ENCODE data around the gene SNU13.

DNA sequence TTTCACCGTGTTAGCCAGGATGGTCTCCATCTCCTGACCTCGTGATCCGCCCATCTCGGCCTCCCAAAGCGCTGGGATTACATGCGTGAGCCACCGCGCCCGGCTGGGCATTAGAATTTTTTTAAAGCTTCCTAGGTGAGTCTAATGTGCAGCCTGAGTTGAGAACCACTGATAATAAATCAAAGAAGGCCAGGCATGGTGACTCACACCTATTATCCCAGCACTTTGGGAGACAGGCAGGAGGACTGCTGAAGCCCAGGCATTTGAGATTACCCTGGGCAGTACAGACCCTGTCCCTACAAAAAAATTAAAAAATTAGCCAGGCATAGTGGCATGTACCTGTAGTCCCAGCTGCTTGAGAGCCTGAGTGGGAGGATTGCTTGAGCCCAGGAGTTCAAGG is 24.3 kb upstream of the SNU13 start:
- TF ChIP-seq CTCF (IDR thresholded peaks at IDR 0.05) (no peak), POLR2AphosphoS5 (IDR thresholded peaks at IDR 0.05) (no peak), POLR2A (IDR thresholded peaks at IDR 0.05) (no peak)
